ENCODE measurements around the gene SEMA6A. TPM values are rescaled to one million over a fixed set of nuclear protein-coding genes. Genes with fewer than 3 reads are reported as not detected.
A peak's percentile ranks its signal among the peaks of the same experiment; 100 is the strongest.

SEMA6A gene
- total and polyA plus RNA-seq, 2 experiments from 2014 or later, result 13.2 to 27.6 TPM

DNA sequence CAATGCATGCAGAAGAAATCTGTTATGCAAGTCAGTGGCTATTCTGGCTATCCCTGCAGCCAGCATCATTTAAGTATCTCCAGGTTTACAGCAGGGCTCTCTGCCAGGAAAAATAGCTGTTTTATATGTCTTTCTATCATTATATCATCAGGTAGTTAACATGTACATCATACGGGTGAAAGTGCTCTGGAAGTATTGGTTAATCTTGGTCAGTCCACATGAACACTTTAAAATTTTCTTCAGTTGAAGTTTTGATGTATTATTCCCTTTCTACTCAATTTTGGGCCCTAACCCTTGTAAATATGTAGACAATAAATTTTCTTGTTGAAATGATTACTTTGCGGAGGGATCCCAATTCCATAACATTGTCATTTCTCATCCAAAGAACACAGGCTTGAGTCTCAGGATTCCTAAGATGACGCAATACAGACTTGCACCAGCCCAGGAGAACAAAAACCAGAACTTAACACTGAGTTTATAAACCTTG, 67.5 kb downstream of the SEMA6A start:
- H3K27ac ChIP-seq, result no peak overlapping the region
- H3K9me3 ChIP-seq (ENCODE audit: low read depth), result no peaks in the 10 kb centered on the region
- TF ChIP-seq, protein P1, sequence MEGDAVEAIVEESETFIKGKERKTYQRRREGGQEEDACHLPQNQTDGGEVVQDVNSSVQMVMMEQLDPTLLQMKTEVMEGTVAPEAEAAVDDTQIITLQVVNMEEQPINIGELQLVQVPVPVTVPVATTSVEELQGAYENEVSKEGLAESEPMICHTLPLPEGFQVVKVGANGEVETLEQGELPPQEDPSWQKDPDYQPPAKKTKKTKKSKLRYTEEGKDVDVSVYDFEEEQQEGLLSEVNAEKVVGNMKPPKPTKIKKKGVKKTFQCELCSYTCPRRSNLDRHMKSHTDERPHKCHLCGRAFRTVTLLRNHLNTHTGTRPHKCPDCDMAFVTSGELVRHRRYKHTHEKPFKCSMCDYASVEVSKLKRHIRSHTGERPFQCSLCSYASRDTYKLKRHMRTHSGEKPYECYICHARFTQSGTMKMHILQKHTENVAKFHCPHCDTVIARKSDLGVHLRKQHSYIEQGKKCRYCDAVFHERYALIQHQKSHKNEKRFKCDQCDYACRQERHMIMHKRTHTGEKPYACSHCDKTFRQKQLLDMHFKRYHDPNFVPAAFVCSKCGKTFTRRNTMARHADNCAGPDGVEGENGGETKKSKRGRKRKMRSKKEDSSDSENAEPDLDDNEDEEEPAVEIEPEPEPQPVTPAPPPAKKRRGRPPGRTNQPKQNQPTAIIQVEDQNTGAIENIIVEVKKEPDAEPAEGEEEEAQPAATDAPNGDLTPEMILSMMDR (IDR thresholded peaks at IDR 0.05; ENCODE audit: low read depth, low read length), result no peak
- no peaks in the 10 kb centered on the region for H3K27me3 ChIP-seq
- no peak overlapping the region for H3K4me3 ChIP-seq
- peaks cover 39% of the 10 kb centered on the region for H3K4me1 ChIP-seq (ENCODE audit: low read depth)
- H3K36me3 ChIP-seq, result no peaks in the 10 kb centered on the region
- peak in 1 of 2 donors; percentile 51 for DNase-seq (ENCODE audit: low read depth in 1 of 2, low spot score in 1 of 2)

DNA sequence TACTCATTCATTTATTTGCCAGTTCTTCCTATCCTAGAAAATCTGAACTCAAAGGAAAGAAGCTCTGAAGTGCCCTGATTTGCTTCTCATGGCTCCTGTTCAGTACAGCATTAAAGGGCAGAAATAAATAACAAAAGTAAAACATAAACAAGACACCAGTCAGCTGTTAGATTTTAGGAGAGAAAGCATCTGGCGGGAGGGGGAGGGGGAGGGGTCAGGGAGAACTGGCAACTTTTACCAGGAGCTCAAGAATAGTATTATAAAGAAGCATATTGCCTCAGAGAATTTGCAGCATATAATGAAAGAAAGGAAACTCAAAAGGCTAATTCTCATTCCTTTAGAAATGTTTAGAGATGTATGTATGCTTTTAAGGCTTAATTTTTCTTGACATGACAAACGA, 68.1 kb downstream of the SEMA6A start:
- H3K27ac ChIP-seq, result no peak overlapping the region
- H3K4me3 ChIP-seq, result no peak overlapping the region

DNA sequence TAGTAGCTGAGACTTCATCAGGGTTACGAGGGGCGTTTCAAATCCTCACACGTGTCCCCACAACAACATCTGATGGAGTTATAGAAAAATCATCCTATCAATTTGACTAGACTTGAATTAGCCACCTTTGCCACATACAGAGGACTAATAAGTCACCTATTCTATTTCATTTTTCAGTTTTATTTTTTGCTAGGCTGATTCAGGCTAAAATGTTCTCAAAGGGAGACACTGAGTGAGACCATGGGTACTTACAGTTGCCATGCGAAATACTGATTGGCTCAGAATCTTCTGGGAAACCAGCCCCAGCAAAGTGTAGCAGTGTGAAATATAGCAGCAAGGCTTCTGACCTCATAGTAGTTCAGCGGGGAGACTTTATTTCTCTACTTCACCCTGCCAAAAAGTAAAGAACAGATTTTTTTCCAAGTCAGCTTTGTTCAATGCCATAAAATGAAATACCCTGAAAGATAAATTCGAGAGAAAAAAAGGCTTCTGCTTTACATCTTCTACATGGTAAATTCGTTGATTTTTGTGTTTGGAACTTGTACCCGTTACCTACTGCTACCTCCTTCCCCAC, 69.9 kb downstream of the SEMA6A start:
- no peaks in the 10 kb centered on the region for H3K9me3 ChIP-seq (ENCODE audit: low read depth)
- no peak for DNase-seq (ENCODE audit: low read depth in 1 of 2, low spot score in 1 of 2)
- H3K4me1 ChIP-seq (ENCODE audit: low read depth), result peaks cover 23% of the 10 kb centered on the region
- no peaks in the 10 kb centered on the region for H3K27me3 ChIP-seq
- no peaks in the 10 kb centered on the region for H3K36me3 ChIP-seq
- no peak overlapping the region for H3K27ac ChIP-seq
- H3K4me3 ChIP-seq, result no peak overlapping the region
- TF ChIP-seq, protein P1 (IDR thresholded peaks at IDR 0.05; ENCODE audit: low read depth, low read length), result no peak

More for the DNA sequence above, 68.1 kb downstream of the SEMA6A start:
- H3K36me3 ChIP-seq, result no peaks in the 10 kb centered on the region
- DNase-seq (ENCODE audit: low read depth in 1 of 2, low spot score in 1 of 2), result no peak
- no peaks in the 10 kb centered on the region for H3K9me3 ChIP-seq (ENCODE audit: low read depth)
- H3K4me1 ChIP-seq (ENCODE audit: low read depth), result peaks cover 36% of the 10 kb centered on the region
- H3K27me3 ChIP-seq, result no peaks in the 10 kb centered on the region
- TF ChIP-seq, protein P1 (IDR thresholded peaks at IDR 0.05; ENCODE audit: low read depth, low read length), result no peak

DNA sequence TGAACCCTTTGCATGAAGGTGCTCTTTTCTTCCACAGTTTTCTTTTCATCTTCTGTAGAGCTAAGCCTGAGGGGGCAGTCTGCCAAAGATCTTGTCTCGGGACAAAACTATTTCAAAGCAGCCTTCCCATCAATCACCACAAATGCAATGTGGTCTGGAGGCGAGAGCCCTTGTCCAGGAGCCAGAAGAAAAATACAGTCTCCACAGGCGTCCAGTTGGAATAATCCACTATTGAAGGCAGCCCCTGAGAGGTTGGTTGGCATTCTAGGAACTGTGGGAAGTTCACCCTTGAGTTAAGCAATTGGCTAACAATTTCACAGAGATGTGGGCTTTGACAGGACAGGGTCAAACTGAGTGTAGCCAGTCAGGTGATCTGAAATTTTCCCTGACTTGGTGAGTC, 72.0 kb downstream of the SEMA6A start:
- peak; percentile 48 to 62 for DNase-seq (ENCODE audit: low read depth in 1 of 2, low spot score in 1 of 2)
- peak overlapping the region; percentile 45 for H3K27ac ChIP-seq
- TF ChIP-seq, protein P1 (IDR thresholded peaks at IDR 0.05; ENCODE audit: low read depth, low read length), result no peak
- no peaks in the 10 kb centered on the region for H3K9me3 ChIP-seq (ENCODE audit: low read depth)
- H3K36me3 ChIP-seq, result no peaks in the 10 kb centered on the region
- H3K4me3 ChIP-seq, result no peak overlapping the region
- H3K4me1 ChIP-seq (ENCODE audit: low read depth), result peaks cover 27% of the 10 kb centered on the region
- no peaks in the 10 kb centered on the region for H3K27me3 ChIP-seq

DNA sequence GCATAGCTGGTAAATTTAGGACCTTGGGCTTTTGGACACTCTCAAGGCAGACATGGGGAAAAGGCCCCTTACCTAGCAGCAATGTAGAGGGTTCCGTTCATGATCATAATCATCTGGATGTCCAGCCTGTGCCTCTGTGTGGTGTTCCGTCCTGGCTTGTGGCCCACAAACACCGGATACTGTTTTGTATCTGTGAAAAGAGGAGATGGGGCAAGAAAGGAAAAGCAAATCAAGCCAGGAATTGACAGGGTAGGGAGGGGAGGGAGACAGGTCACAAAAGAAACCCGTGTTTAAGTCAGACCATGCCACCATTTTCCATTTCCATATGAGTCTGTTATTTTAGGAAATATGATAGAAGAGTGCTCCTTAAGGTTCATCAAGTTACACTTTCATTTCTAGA, 72.5 kb downstream of the SEMA6A start:
- Histone ChIP-seq H3K27ac (peak overlapping the region; percentile 45), H3K9me3 (ENCODE audit: low read depth) (no peaks in the 10 kb centered on the region), H3K4me3 (no peak overlapping the region), H3K36me3 (no peaks in the 10 kb centered on the region), H3K27me3 (no peaks in the 10 kb centered on the region), H3K4me1 (ENCODE audit: low read depth) (peaks cover 24% of the 10 kb centered on the region)
- DNase-seq (ENCODE audit: low read depth in 1 of 2, low spot score in 1 of 2), result no peak
- TF ChIP-seq, protein P1 (IDR thresholded peaks at IDR 0.05; ENCODE audit: low read depth, low read length), result no peak

Measured in cardiac muscle cell (in vitro differentiated cells and primary cell).